ACC112 (cell line): Measurements from ENCODE around the gene HID1.

Experiments
- H2AFZ ChIP-seq: fragments of 200-600 bp; sonication (generic); one replicate; pipeline ENCODE4 v1.6.0; 2017; ENCODE audit warnings: antibody characterized with exemption, low read length; ENCODE audit not compliant: unreplicated experiment
- H3K27ac ChIP-seq: fragments of 200-600 bp; sonication (generic); 2 replicates; pipeline ENCODE4 v1.5.1; 2014; ENCODE audit warnings: low read depth, mild to moderate bottlenecking, antibody characterized with exemption, low read length, moderate library complexity
- H3K27me3 ChIP-seq: fragments of 200-600 bp; sonication (generic); 2 replicates; pipeline ENCODE4 v1.6.1; 2014; ENCODE audit warnings: mild to moderate bottlenecking, antibody characterized with exemption, low read length, moderate library complexity, mixed read lengths; ENCODE audit not compliant: insufficient read depth
- H3K36me3 ChIP-seq: fragments of 200-600 bp; sonication (generic); 2 replicates; pipeline ENCODE4 v1.6.1; 2016; ENCODE audit warnings: mild to moderate bottlenecking, antibody characterized with exemption, low read length, moderate library complexity, mixed read lengths; ENCODE audit not compliant: insufficient read depth
- H3K4me1 ChIP-seq: fragments of 200-600 bp; sonication (generic); one replicate; pipeline ENCODE4 v1.6.1; 2016; ENCODE audit warnings: low read length, mixed read lengths; ENCODE audit not compliant: insufficient read depth, unreplicated experiment, control insufficient read depth
- H3K4me3 ChIP-seq: fragments of 200-600 bp; sonication (generic); 2 replicates; pipeline ENCODE4 v1.5.1; 2014; ENCODE audit warnings: mild to moderate bottlenecking, low read depth, low read length
- H3K79me2 ChIP-seq: fragments of 200-600 bp; sonication (generic); one replicate; pipeline ENCODE4 v1.6.0; 2016; ENCODE audit warnings: low read length; ENCODE audit not compliant: control insufficient read depth, unreplicated experiment, insufficient read depth

The HID1 gene

GRCh38 chr17:74946641-74947040, 25.9 kb downstream of the HID1 start:
- Histone ChIP-seq H3K4me1 (no peaks in the 10 kb centered on the region), H3K36me3 (no peaks in the 10 kb centered on the region), H3K4me3 (no peak overlapping the region), H3K79me2 (no peaks in the 10 kb centered on the region), H3K27ac (no peak overlapping the region), H3K27me3 (peaks cover 71% of the 10 kb centered on the region), H2AFZ (no peak overlapping the region)

GRCh38 chr17:74945543-74945942, 27.0 kb downstream of the HID1 start:
- H3K27me3 ChIP-seq, result peaks cover 70% of the 10 kb centered on the region

GRCh38 chr17:74943808-74944522, 28.6 kb downstream of the HID1 start:
- no peak overlapping the region for H3K4me3 ChIP-seq
- peaks cover 74% of the 10 kb centered on the region for H3K27me3 ChIP-seq
- no peaks in the 10 kb centered on the region for H3K4me1 ChIP-seq
- no peaks in the 10 kb centered on the region for H3K79me2 ChIP-seq
- no peak overlapping the region for H2AFZ ChIP-seq
- H3K27ac ChIP-seq, result no peak overlapping the region
- no peaks in the 10 kb centered on the region for H3K36me3 ChIP-seq

More at GRCh38 chr17:74945543-74945942, 27.0 kb downstream of the HID1 start:
- Histone ChIP-seq H2AFZ (no peak overlapping the region), H3K4me3 (no peak overlapping the region), H3K27ac (no peak overlapping the region), H3K4me1 (no peaks in the 10 kb centered on the region), H3K36me3 (no peaks in the 10 kb centered on the region), H3K79me2 (no peaks in the 10 kb centered on the region)

GRCh38 chr17:74941128-74941725, 31.3 kb downstream of the HID1 start:
- Histone ChIP-seq H3K4me1 (no peaks in the 10 kb centered on the region), H3K27me3 (peaks cover 83% of the 10 kb centered on the region), H3K36me3 (no peaks in the 10 kb centered on the region), H3K4me3 (no peak overlapping the region), H3K79me2 (no peaks in the 10 kb centered on the region), H3K27ac (no peak overlapping the region), H2AFZ (no peak overlapping the region)

- Histone ChIP-seq H3K4me1 (no peaks in the 10 kb centered on the region), H2AFZ (no peak overlapping the region), H3K27me3 (peaks cover 90% of the 10 kb centered on the region), H3K36me3 (no peaks in the 10 kb centered on the region), H3K27ac (no peak overlapping the region), H3K79me2 (no peaks in the 10 kb centered on the region), H3K4me3 (no peak overlapping the region)
These were observed 33.0 kb downstream of the HID1 start for GRCh38 chr17:74939534-74939933.

- Histone ChIP-seq H3K27ac (no peak overlapping the region), H3K36me3 (no peaks in the 10 kb centered on the region), H3K4me3 (no peak overlapping the region), H3K79me2 (no peaks in the 10 kb centered on the region), H3K4me1 (no peaks in the 10 kb centered on the region), H2AFZ (no peak overlapping the region), H3K27me3 (peaks cover 92% of the 10 kb centered on the region)
These were observed 34.2 kb downstream of the HID1 start for GRCh38 chr17:74938194-74938950.

GRCh38 chr17:74937064-74938051, 35.2 kb downstream of the HID1 start:
- H3K4me1 ChIP-seq, result no peaks in the 10 kb centered on the region
- no peaks in the 10 kb centered on the region for H3K36me3 ChIP-seq
- H3K27me3 ChIP-seq, result peaks cover 94% of the 10 kb centered on the region
- H2AFZ ChIP-seq, result no peak overlapping the region
- H3K27ac ChIP-seq, result no peak overlapping the region
- H3K4me3 ChIP-seq, result no peak overlapping the region
- H3K79me2 ChIP-seq, result no peaks in the 10 kb centered on the region

GRCh38 chr17:74936470-74936799, 36.1 kb downstream of the HID1 start:
- Histone ChIP-seq H3K27me3 (peaks cover 89% of the 10 kb centered on the region), H3K27ac (no peak overlapping the region), H3K79me2 (no peaks in the 10 kb centered on the region)

GRCh38 chr17:74935585-74936469, 36.7 kb downstream of the HID1 start, which contains the start of gene OTOP3:
Gene OTOP3 (plus strand): TSS chr17:74935898. CDS start chr17:74935922, 24 bp downstream.
- Histone ChIP-seq H3K27ac (no peak within 1 kb of the TSS), H3K27me3 (peaks cover 88% of the 10 kb centered on the region), H3K79me2 (no peaks in the 10 kb centered on the region), H2AFZ (no peak within 1 kb of the TSS), H3K36me3 (no peaks in the 10 kb centered on the region), H3K4me1 (no peaks in the 10 kb centered on the region), H3K4me3 (no peak within 1 kb of the TSS)

More at GRCh38 chr17:74936470-74936799, 36.1 kb downstream of the HID1 start:
- no peak overlapping the region for H2AFZ ChIP-seq
- no peaks in the 10 kb centered on the region for H3K4me1 ChIP-seq
- no peak overlapping the region for H3K4me3 ChIP-seq
- no peaks in the 10 kb centered on the region for H3K36me3 ChIP-seq
